HUES64 (cell line): ENCODE data around the gene KLHDC4.

ENCODE experiments used
- H3K27ac ChIP-seq: 2 replicates; pipeline ENCODE4 v1.7.0; 2013; ENCODE audit warnings: low read depth, low read length, inconsistent platforms
- H3K27me3 ChIP-seq: 2 replicates; pipeline ENCODE4 v1.6.1; 2013; ENCODE audit warnings: mild to moderate bottlenecking, low read length; ENCODE audit not compliant: insufficient read depth
- H3K36me3 ChIP-seq: 2 replicates; pipeline ENCODE4 v1.6.1; 2013; ENCODE audit warnings: mild to moderate bottlenecking, low read length; ENCODE audit not compliant: insufficient read depth
- H3K4me1 ChIP-seq: 2 replicates; pipeline ENCODE4 v1.6.1; 2013; ENCODE audit warnings: mild to moderate bottlenecking, low read length, moderate library complexity; ENCODE audit not compliant: insufficient read depth
- H3K4me3 ChIP-seq: 2 replicates; pipeline ENCODE4 v1.5.1; 2013; ENCODE audit warnings: mild to moderate bottlenecking, low read length, moderate library complexity
- H3K9ac ChIP-seq: 2 replicates; pipeline ENCODE4 v1.6.1; 2013; ENCODE audit warnings: mild to moderate bottlenecking, low read depth, low read length
- H3K9me3 ChIP-seq: 2 replicates; pipeline ENCODE4 v1.6.1; 2013; ENCODE audit warnings: low read depth, low read length; ENCODE audit not compliant: insufficient read depth
- whole genome bisulfite sequencing: fragments of 150-250, 120-280 bp; methylation state at CpG from one replicate; pipeline ENCODE4 v1.1.7; 2013; ENCODE audit warnings: missing lambda C conversion rate; 5-methylcytosine and 5-hydroxymethylcytosine counted together

Gene KLHDC4

DNA sequence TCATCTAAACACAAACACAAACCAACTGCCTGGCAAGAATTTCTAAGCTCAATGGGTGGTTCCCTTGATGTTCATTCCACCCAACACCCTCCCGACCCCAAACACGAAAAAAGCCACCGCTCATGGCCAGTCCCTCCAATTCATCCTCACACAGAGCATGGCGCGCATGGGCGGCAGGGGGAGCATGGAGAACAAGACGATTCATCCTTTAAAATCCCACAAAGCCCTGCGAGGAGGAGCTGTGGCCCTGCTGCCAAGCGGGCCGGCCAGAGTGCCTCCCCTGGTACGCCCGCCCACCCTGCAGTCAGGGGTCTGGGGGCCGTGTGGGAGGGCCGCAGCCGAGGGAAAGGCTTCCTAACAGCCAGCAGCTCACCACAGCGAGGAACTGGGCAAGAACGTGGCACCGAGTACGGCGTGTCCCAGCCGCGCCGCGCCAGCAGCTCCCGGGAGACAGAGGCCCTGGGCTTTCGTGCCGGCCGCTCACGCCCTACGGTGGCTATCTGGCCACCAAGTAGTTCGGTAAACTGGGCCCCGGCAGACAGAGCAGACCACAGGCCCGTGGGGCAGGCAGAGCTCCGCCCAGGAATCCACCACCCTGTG is 60.9 kb downstream of the KLHDC4 start:
- H3K9me3 ChIP-seq: no peaks in the 10 kb centered on the region
- H3K9ac ChIP-seq: 0 out of 2 replicates have a peak overlapping the region, but pooled peaks have one; percentile 26
- no peaks in the 10 kb centered on the region for H3K27me3 ChIP-seq
- WGBS: 94% methylated on average over 34 of the region's 34 CpGs
- H3K4me1 ChIP-seq: 0 out of 2 replicates have a peak, but pooled peaks cover 7% of the 10 kb centered on the region
- H3K4me3 ChIP-seq: no peak overlapping the region
- H3K36me3 ChIP-seq: peaks cover 74% of the 10 kb centered on the region
- H3K27ac ChIP-seq: no peak overlapping the region

GRCh38 chr16:87703835-87704375 is 61.9 kb downstream of the KLHDC4 start:
- Histone ChIP-seq H3K27ac (no peak overlapping the region), H3K36me3 (peaks cover 70% of the 10 kb centered on the region)

GRCh38 chr16:87703071-87703470 is 62.7 kb downstream of the KLHDC4 start:
- Histone ChIP-seq H3K4me1 (0 out of 2 replicates have a peak, but pooled peaks cover 7% of the 10 kb centered on the region), H3K9me3 (no peaks in the 10 kb centered on the region), H3K27ac (no peak overlapping the region), H3K4me3 (no peak overlapping the region), H3K27me3 (no peaks in the 10 kb centered on the region), H3K9ac (no peak overlapping the region), H3K36me3 (peaks cover 69% of the 10 kb centered on the region)
- WGBS: 96% methylated on average over 26 of the region's 26 CpGs

More at GRCh38 chr16:87703835-87704375, 61.9 kb downstream of the KLHDC4 start:
- Histone ChIP-seq H3K9ac (no peak overlapping the region), H3K27me3 (no peaks in the 10 kb centered on the region), H3K4me3 (no peak overlapping the region), H3K9me3 (no peaks in the 10 kb centered on the region), H3K4me1 (0 out of 2 replicates have a peak, but pooled peaks cover 7% of the 10 kb centered on the region)
- 91% methylated on average over 29 of the region's 29 CpGs for WGBS

DNA sequence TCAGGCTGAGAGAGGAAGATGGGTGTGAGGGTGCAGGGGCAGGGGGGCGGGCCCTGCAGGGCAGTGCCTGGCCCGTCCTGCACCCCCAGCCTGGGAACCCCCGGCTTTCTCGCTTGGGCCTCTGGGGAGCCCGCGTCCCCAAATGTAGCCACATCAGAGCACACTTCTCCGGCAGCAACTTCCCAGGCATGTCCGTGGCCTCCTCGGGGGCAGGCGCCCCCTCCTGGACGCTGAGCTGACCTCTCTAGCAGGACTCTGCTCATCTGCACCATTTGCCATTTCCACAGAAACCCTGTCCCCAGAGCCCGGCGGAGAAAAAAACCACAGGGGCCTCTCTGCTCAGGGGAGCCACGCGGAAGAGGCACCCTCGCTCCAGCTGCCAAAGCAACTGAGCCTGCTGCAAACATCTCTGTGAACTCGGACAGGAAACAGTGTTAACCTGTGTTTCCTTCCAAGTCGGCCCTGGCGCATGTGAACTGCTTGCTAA is 63.4 kb downstream of the KLHDC4 start:
- no peaks in the 10 kb centered on the region for H3K27me3 ChIP-seq
- no peaks in the 10 kb centered on the region for H3K9me3 ChIP-seq
- H3K4me1 ChIP-seq: 0 out of 2 replicates have a peak, but pooled peaks cover 7% of the 10 kb centered on the region
- H3K9ac ChIP-seq: no peak overlapping the region
- H3K27ac ChIP-seq: no peak overlapping the region
- 82% methylated on average over 19 of the region's 19 CpGs for WGBS
- no peak overlapping the region for H3K4me3 ChIP-seq
- H3K36me3 ChIP-seq: peaks cover 70% of the 10 kb centered on the region

- H3K9me3 ChIP-seq: no peaks in the 10 kb centered on the region
- H3K27me3 ChIP-seq: no peaks in the 10 kb centered on the region
- no peak overlapping the region for H3K4me3 ChIP-seq
- WGBS: 93% methylated on average over 23 of the region's 23 CpGs
- no peak overlapping the region for H3K9ac ChIP-seq
- H3K4me1 ChIP-seq: 0 out of 2 replicates have a peak, but pooled peaks cover 4% of the 10 kb centered on the region
- H3K36me3 ChIP-seq: peaks cover 71% of the 10 kb centered on the region
- no peak overlapping the region for H3K27ac ChIP-seq
These were observed 64.3 kb downstream of the KLHDC4 start for GRCh38 chr16:87701505-87701921.

DNA sequence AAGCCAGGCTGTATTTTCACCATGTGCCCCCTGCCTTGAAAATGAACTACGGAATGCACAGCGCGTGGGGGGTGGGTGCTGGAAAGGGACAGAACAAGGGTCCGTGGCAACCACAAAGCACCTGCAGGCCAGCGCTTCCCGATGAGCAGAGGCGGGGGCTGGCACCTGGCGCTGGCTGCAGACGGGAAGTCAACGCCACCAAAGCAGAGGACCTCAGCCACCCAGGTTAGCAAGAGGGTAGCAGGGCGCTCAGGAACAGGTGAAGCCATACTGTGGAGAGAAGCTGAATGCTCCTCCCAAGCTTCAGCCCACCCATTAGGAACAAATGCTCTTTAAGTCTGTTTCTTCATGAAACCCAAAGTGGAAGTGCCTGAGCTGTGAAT is 64.7 kb downstream of the KLHDC4 start:
- no peaks in the 10 kb centered on the region for H3K27me3 ChIP-seq
- 0 out of 2 replicates have a peak, but pooled peaks cover 3% of the 10 kb centered on the region for H3K4me1 ChIP-seq
- H3K9ac ChIP-seq: no peak overlapping the region
- no peak overlapping the region for H3K4me3 ChIP-seq
- H3K27ac ChIP-seq: no peak overlapping the region
- H3K9me3 ChIP-seq: no peaks in the 10 kb centered on the region
- 95% methylated on average over 11 of the region's 11 CpGs for whole genome bisulfite sequencing
- H3K36me3 ChIP-seq: peaks cover 73% of the 10 kb centered on the region

GRCh38 chr16:87700406-87701077 is 65.2 kb downstream of the KLHDC4 start:
- H3K27ac ChIP-seq: no peak overlapping the region
- H3K4me3 ChIP-seq: no peak overlapping the region
- peaks cover 79% of the 10 kb centered on the region for H3K36me3 ChIP-seq
- 0 out of 2 replicates have a peak, but pooled peaks cover 3% of the 10 kb centered on the region for H3K4me1 ChIP-seq
- no peak overlapping the region for H3K9ac ChIP-seq
- no peaks in the 10 kb centered on the region for H3K27me3 ChIP-seq
- whole genome bisulfite sequencing: 94% methylated on average over 19 of the region's 19 CpGs
- H3K9me3 ChIP-seq: no peaks in the 10 kb centered on the region

- no peak overlapping the region for H3K9ac ChIP-seq
- H3K27me3 ChIP-seq: no peaks in the 10 kb centered on the region
- H3K9me3 ChIP-seq: no peaks in the 10 kb centered on the region
- no peak overlapping the region for H3K27ac ChIP-seq
- H3K4me3 ChIP-seq: no peak overlapping the region
- no peaks in the 10 kb centered on the region for H3K4me1 ChIP-seq
- H3K36me3 ChIP-seq: peaks cover 84% of the 10 kb centered on the region
- WGBS: 94% methylated on average over 20 of the region's 20 CpGs
These were observed 67.0 kb downstream of the KLHDC4 start for GRCh38 chr16:87698676-87699199.

DNA sequence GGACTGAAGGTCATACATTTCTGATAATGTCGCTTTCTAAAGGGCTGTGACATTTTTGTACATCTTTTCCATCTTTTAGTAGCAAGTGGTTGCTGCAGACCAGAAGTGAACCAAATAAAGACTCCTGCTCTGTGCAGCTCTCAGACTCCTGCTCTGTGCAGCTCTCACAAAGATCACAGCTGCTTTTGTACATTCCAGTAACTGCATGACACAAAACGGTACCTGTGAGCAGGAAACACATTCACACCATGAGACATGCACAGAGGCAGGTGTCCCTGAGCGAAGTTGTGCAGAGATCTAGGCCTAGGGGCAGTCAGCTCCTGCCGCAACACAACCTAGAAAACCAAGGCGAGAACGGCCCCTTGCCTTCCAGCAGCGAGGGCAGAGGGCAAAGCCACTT is 67.5 kb downstream of the KLHDC4 start:
- Histone ChIP-seq H3K4me1 (no peaks in the 10 kb centered on the region), H3K27me3 (no peaks in the 10 kb centered on the region), H3K9me3 (no peaks in the 10 kb centered on the region), H3K36me3 (peaks cover 79% of the 10 kb centered on the region), H3K4me3 (no peak overlapping the region), H3K9ac (no peak overlapping the region), H3K27ac (no peak overlapping the region)
- 96% methylated on average over 7 of the region's 7 CpGs for whole genome bisulfite sequencing

DNA sequence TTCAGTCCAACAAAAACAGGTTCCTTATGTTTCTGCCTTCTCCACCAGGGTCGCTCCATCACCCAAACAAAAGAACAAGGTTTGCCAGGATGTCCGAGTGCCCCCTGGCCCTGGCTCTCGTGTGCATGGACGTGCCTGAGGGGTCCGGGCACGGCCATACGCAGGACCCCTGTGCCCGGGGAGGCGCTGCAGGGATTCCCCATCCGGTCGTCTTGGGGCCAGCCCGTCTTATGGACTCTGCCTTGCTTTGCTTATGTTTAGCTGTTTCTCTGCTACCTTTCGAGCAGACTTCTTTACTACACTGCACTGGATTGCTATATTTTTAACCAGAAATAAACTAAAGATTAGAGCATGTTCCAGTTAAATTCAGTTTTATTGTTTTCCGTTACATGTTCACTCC is 68.0 kb downstream of the KLHDC4 start:
- no peaks in the 10 kb centered on the region for H3K9me3 ChIP-seq
- no peak overlapping the region for H3K4me3 ChIP-seq
- no peaks in the 10 kb centered on the region for H3K27me3 ChIP-seq
- 94% methylated on average over 14 of the region's 14 CpGs for WGBS
- H3K27ac ChIP-seq: no peak overlapping the region
- peaks cover 75% of the 10 kb centered on the region for H3K36me3 ChIP-seq
- H3K4me1 ChIP-seq: no peaks in the 10 kb centered on the region
- no peak overlapping the region for H3K9ac ChIP-seq

DNA sequence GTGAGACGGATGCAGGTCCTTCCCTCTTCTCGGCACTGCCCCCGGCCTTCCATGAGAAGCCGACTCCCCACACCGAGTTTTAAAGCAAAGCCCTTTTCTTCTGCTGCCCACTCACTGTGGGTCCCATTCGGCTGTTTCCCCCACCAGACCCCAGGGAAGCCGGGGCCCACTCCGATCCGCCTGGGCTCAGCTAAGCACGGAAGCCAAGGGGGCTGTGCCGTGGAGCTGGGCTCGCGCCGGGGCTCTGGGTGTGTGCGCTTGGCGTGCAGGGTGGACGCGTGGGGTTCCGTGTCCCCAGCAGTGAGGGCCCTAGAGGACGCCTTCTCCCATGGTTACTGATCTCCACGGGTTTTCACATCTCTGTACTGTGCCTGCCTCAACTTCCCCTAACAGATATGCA is 68.5 kb downstream of the KLHDC4 start:
- 95% methylated on average over 21 of the region's 21 CpGs for WGBS
- Histone ChIP-seq H3K9ac (no peak overlapping the region), H3K36me3 (peaks cover 70% of the 10 kb centered on the region)

More for the DNA sequence above, 68.5 kb downstream of the KLHDC4 start:
- H3K4me1 ChIP-seq: no peaks in the 10 kb centered on the region
- H3K27ac ChIP-seq: no peak overlapping the region
- H3K9me3 ChIP-seq: no peaks in the 10 kb centered on the region
- H3K27me3 ChIP-seq: no peaks in the 10 kb centered on the region
- no peak overlapping the region for H3K4me3 ChIP-seq
